Activated gamma-delta T cell treated with Interleukin-2 at 50 U/mL for 16 hours (primary cell): ENCODE data around the gene PTPRN2.
"Not testable (repeated sequence)": the region's sequence is repeated elsewhere in the genome, so short reads cannot be mapped to it uniquely, and the experiment has no call there.

Experiments used
- DNase-seq: peaks from one replicate; pipeline ENCODE4 v3.0.0-alpha.2; 2020

Gene PTPRN2

DNA sequence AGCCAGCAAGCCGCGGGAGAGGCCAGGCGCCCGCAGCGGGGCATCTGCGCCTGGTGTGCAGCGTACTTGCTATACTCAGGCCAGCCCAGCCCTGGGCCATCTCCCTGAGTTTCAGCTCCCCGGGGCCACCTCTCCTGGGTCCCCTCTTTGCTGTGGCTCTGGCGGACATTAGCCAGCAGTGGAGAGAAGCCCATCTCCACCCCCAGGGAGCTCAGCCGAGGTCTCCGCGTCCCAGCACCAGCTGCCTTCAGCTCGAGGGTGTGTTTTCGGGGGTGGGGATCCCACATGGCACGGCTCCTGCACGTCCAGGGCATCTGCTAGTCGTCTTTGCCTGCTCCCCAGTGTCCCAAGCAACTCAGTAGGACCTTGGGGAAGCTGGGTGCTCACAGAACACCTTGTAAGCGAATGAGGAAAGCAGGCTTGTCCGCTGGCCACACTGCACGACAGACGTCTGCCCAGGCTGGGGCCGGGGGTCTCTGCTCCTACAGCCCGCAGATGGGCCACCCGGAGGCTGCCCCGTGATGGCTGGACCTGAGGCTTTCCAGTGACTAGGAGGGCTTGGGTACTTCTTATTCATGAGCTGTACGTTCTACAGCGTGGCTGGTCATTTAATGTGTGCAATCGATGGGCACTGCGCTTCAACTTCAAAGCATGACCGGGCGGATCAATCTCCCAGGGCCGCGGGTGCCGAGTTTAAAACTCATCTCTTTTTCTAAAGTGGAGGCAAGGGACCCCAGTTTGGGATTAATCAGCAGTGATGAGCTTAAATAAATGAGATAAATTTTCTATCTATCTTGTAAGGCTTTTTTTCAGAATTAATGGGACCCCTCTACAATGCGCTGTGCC lies 795.2 kb downstream of the PTPRN2 start:
- no peak for DNase-seq

- no peak for DNase-seq
Measured at GRCh38 chr7:157791666-157792065, 796.0 kb downstream of the PTPRN2 start.

DNA sequence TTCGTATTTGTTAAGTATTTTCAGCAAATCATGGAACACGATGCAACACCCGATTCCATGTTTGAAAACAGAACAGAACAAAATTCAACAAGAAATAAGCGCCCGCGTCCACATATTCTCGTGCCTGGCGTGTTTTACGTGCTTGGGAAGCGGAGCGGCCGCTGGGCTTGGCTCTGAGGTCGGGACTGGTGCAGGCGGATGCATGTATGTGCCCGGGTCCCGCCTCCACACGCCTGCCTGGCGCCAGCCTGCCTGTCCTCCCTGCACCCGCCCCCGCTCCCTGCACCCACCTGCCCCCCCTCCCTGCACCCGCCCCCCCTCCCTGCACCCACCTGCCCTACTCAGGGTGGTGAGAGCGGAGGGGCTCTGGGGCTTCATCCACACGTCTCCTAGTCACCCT lies 796.4 kb downstream of the PTPRN2 start:
- no peak for DNase-seq

DNA sequence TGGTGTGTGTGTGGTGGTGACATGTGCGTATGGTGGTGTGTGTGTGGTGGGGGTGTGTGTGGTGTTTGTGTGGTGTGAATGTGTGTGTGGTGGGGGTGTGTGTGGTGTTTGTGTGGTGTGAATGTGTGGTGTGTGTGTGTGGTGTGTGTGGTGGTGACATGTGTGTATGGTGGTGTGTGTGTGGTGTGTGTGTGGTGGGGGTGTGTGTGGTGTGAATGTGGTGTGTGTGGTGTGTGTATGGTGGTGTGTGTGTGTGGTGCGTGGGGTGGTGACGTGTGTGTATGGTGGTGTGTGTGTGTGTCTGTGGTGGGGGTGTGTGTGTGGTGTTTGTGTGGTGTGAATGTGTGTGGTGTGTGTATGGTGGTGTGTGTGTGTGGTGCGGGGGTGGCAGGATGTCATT lies 797.7 kb downstream of the PTPRN2 start:
- no peak for DNase-seq

- no peak for DNase-seq
Measured at GRCh38 chr7:157789094-157789493, 798.5 kb downstream of the PTPRN2 start.

GRCh38 chr7:157788573-157788972 lies 799.0 kb downstream of the PTPRN2 start:
- no peak for DNase-seq

DNA sequence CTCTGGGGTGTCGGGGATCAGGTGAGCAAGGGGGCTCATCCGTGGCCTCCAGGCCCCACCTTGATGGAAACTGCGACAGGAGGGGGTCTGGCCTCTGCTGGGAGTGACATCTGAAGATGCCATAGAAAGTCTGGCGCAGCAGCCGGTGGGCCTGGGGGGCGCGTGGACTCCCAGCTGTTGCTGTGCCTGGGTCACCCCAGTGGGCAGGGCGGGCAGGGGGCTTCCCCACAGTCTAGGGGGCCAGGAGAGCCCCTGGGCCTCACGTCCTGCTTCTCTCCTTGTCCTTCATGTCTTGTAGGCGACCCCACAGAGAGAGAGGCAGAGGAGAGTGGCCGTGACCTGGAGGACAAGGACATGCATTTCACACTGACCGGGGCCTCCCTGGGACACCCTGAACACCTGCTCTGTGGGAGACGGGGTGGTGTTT lies 800.3 kb downstream of the PTPRN2 start:
- DNase-seq: no peak

- no peak for DNase-seq
Measured at GRCh38 chr7:157786375-157787274, 801.0 kb downstream of the PTPRN2 start.

DNA sequence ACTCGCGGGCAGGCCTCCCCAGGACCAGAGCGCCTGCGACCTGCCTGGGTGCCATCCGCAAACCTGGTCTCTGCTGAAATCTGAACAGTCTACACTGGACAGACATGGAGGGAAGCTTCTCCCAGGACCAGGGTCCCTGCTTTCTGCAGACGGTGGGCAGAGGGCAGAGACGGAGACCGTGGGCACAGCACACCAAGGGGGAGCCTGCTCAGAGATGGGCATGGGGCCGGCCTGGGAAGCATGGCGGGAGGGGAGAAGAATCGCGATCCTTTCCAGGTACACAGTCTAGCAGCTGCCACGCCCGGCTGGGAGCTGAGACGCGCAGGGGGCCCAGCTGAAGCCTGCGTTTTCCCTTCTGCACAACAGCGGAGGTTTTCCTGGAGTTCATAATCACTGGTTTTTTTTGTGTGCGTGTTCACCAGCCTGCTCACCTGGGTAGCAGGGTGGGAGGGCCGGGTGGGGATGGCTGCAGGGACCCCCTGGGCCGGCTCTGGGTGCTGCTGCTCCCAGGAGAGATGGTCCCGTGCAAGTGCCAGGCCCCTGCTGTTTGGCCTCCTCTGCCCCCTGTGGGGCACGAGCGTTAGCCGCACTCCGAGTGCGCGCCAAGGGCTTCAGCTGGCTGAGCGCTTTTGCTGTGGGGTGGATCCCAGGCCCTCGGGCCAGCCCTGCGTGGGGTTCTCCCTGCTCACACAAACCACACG lies 802.0 kb downstream of the PTPRN2 start:
- no peak for DNase-seq

GRCh38 chr7:157784979-157785441 lies 802.6 kb downstream of the PTPRN2 start:
- DNase-seq: no peak

- no peak for DNase-seq
Measured at GRCh38 chr7:157784041-157784835, 803.4 kb downstream of the PTPRN2 start.

DNA sequence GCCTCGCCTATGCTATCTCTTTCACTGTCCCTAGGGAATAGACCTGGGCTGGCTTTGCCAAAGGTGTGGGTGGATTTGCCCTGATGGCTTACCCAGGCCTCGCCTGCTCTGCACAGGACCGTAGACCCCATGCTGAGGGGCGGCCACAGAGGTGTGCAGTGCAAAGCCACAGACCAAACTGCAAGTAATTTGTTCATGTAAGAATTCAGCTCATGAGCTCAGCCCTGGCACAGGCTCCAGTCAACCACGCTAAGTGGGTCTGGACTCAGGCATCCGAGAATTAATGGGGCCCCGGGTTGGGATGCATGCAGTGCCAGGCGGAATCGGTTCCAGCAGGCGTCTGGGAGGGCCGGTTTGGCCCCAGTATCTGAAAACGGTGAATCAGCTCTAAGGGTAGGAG lies 805.6 kb downstream of the PTPRN2 start:
- DNase-seq: no peak

DNA sequence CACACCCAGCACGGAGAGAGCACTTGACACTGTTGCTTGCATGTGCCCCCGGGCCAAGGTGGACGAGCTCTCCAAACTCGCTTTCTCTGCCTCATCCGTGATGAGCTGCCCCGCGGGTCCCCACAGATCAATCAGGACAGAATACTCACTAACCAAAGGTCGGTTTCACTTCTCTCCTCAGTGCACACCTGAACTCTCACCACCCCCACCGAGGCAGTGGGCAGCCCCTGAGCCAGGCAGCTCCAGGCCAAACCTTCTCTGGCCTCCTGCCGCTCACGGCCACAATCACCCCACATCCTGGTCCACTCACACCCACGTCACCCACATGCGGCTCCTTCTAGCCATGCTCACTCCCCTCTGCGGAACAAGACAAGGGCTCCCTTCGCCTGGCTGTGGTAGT lies 806.9 kb downstream of the PTPRN2 start:
- DNase-seq: no peak

DNA sequence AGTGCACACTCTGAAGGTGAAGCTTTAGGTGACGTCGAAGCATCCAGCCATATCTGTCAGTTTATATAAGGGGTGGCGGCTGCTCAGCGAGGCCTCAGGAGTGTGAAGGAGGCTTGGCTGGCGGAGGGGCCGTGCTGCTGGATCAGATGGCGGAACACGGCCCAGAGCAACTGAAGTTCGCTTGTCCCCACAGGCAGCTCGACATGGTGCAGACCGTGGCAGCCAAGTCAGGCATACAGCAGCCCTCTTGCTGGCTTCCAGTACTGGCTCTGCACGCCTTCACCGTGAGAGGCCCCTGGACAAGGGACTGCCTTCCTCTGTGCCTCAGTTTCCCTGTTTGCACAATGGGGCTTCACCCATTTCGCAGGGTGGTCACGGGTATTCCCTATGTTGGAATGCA lies 807.3 kb downstream of the PTPRN2 start:
- DNase-seq: no peak

GRCh38 chr7:157779206-157779605 lies 808.4 kb downstream of the PTPRN2 start:
- DNase-seq: no peak

DNA sequence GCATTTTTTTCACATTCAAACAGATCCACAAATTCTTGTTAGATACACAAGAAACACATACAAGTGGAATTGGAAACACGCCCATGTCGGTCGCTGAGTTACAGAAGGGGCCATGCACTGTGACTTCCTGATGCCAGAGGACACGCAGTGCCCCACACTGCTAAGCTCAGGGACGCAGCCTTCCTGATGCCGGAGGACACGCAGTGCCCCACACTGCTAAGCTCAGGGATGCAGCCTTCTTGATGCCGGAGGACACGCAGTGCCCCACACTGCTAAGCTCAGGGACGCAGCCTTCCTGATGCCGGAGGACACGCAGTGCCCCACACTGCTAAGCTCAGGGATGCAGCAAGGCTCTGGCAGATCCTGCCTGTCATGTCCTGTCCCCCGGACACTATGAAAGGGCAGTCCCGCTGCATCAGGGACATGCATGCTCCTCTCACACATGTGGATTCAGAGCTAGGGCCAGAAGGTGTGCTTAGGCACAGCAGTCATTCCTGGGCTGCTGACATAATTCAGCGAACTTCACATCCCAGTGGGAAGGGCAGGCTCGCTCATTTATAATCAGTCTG lies 810.3 kb downstream of the PTPRN2 start:
- not testable (repeated sequence) for DNase-seq

DNA sequence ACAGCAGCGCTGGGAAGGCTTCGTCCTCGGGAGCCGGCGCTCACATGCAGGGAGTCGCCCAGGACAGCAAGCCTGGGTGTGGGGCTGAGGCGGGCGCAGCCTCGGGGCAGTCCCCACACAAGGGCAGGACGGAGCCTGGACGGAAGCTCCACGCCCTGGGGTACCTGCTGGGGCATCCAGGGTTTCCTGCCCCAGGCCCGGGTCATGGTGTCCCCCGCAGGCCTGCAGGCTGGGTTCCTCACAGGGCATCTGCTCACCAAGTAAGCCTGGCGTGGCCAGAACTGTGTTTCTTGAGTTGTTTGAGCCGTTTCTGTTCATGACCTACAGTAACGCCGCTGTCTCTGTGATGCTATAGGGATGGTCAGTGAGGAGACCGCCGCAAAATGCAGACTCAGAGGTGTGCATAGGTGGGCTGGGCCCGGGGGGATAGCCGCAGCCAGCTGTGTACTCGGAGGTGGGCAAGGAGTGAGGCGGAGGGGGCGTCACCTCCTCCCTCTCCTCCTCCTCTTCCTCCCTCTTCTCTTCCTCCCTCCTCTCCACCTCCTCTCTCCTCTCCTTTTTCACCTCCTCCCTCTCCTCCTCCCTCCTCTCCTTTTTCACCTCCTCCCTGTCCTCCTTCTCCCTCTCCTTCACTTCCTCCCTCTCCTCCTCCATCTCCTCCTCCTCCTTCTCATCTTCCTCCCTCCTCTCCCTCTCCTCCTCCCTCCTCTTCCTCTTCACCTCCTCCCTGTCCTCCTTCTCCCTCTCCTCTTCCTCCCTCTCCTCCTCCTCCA lies 811.9 kb downstream of the PTPRN2 start:
- DNase-seq: no peak

DNA sequence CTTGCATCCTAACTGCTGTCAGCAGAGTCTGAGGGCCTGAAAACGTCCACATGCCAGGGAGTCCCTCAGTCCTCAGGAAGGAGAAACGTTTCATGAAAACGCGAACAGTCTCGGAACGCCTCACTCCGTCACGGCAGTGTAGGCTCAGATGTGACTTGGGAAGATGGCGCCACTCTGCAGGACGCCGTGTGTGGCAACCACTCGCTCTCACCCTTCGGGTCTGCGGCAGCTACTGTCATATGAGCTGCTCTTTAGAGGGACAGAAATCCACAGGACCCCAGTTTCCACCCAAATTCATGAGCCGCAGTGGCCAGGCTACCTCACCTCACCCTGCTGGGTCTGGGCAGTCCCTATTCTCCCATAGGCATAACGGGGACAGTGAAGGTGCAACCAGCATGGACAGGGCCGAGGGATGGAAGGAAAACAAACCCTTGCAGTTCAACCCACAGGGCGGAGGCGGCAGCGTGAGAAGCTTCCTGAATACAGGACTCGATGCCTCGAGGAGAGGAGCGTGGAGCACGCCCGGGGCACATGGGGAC lies 812.5 kb downstream of the PTPRN2 start:
- no peak for DNase-seq

- no peak for DNase-seq
Measured at GRCh38 chr7:157774495-157774894, 813.1 kb downstream of the PTPRN2 start.

DNA sequence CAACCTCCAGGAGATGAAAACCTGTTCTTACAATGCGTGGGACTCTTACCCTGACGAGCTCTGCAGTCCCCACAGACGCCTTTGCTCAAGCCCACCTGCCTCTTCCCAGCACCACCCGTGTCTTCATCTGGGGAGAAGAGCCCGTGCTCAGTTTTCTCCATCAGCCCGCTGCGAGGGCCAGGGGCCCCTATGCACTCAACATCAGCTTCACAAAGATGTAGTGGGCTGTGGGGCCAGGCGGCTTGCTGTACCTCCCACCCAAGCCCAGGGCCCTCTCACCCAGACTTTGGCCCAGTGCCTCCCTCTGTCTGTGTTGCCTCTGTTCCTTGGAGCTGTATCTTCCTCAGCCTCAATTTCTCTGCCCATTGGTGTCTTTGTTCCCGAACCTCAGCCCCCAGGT lies 814.3 kb downstream of the PTPRN2 start:
- no peak for DNase-seq
